Measurements from ENCODE around the gene IL3RA.

- TF ChIP-seq POLR2A (IDR thresholded peaks at IDR 0.05; ENCODE audit: low read depth, low read length) (no peak), TAF1 (IDR thresholded peaks at IDR 0.05; ENCODE audit: borderline replicate concordance, low read depth, low read length) (no peak), POLR2AphosphoS5 (IDR thresholded peaks at IDR 0.05; ENCODE audit: low read depth, low read length) (no peak)
Measured at GRCh38 chrX:1400049-1400448, 63.5 kb downstream of the IL3RA start.

Data from GM12892 (cell line).